Uterus (tissue), 4 donors: ENCODE results near the gene HCN1. TPM values are rescaled to one million over a fixed set of nuclear protein-coding genes. Genes with fewer than 3 reads are reported as not detected.

Experiments used
- DNase-seq, 2 donors: peaks; one replicate each; pipeline ENCODE4 v3.0.0-alpha.2; 2019 to 2020
- H3K27ac ChIP-seq, 2 donors: fragments of 200-600 bp; sonication (generic); 1 replicate in 1 of 2; 2 replicates in 1 of 2; pipeline ENCODE4 v1.5.1; 2016 to 2018
- H3K27me3 ChIP-seq, 2 donors: fragments of 200-600 bp; sonication (generic); one replicate each; pipeline ENCODE4 v1.5.1; 2018 to 2019; ENCODE audit warnings: control low read depth in 1 of 2
- H3K36me3 ChIP-seq, 2 donors: fragments of 200-600 bp; sonication (generic); one replicate each; pipeline ENCODE4 v1.5.1; 2019; ENCODE audit warnings: control low read depth in 1 of 2
- H3K4me1 ChIP-seq, 2 donors: fragments of 200-600 bp; sonication (generic); one replicate each; pipeline ENCODE4 v1.5.1; 2018 to 2019; ENCODE audit warnings: control low read depth in 1 of 2
- H3K4me3 ChIP-seq, 2 donors: fragments of 200-600 bp; sonication (generic); 1 replicate in 1 of 2; 2 replicates in 1 of 2; pipeline ENCODE4 v1.5.1; 2018 to 2019; ENCODE audit warnings: mild to moderate bottlenecking in 1 of 2
- H3K9me3 ChIP-seq, 2 donors: fragments of 200-600 bp; sonication (generic); one replicate each; pipeline ENCODE4 v1.5.1; 2019; ENCODE audit warnings: control low read depth in 1 of 2
- CTCF ChIP-seq, 4 experiments: fragments of 200-600 bp in 2 of 4; fragments of 450-650 bp in 2 of 4; sonication (generic) in 2 of 4; IDR thresholded peaks; one replicate each; pipeline ENCODE4 v1.5.1; 2016 to 2019; ENCODE audit warnings: antibody characterized with exemption in 4 of 4, mild to moderate bottlenecking in 2 of 4, moderate library complexity in 1 of 4
- POLR2A ChIP-seq, 2 donors: fragments of 450-650 bp; IDR thresholded peaks; one replicate each; pipeline ENCODE4 v1.6.1; 2016; ENCODE audit warnings: antibody characterized with exemption in 2 of 2, mild to moderate bottlenecking in 1 of 2, moderate library complexity in 1 of 2
- intact Hi-C: fragments of 100-400 bp; cut with DNase I; formaldehyde crosslinking; loops from one replicate; pipeline ENCODE4 v1.15.1; 2023; ENCODE audit warnings: low total_unique reads
- total RNA-seq, 4 donors: library from RNA; depleted of rRNA in 3 of 4; stranded (reverse); fragments of >200 nt in 3 of 4; gene quantifications; one replicate each; pipeline versions ENCODE4 v1.1.0 to v1.2.4, GENCODE V29; 2014 to 2023
- donor health status: DM: yes; HTN: yes; CAD: no.

The HCN1 gene
- total RNA-seq, 4 donors from 2014 or later: 0.07 TPM; not detected in 3

- H3K27me3 ChIP-seq: peaks cover 8 to 16% of the 10 kb centered on the region in 2 donors
- DNase-seq: no peak
These were observed 400 bp downstream of the HCN1 start for GRCh38 chr5:45695804-45696156.

GRCh38 chr5:45694971-45695803, 993 bp downstream of the HCN1 start:
- H3K27me3 ChIP-seq: peaks cover 8 to 16% of the 10 kb centered on the region in 2 donors
- peaks cover 0 to 12% of the 10 kb centered on the region in 2 donors for H3K4me1 ChIP-seq
- no peak for DNase-seq
- no peaks in the 10 kb centered on the region for H3K36me3 ChIP-seq
- intact Hi-C loops: no loop called here
- no peak overlapping the region for H3K27ac ChIP-seq
- H3K9me3 ChIP-seq: no peaks in the 10 kb centered on the region
- no peak overlapping the region for H3K4me3 ChIP-seq
- no peak for TF ChIP-seq POLR2A (IDR thresholded peaks at IDR 0.05)
- no peak for TF ChIP-seq CTCF (IDR thresholded peaks at IDR 0.05)

More at GRCh38 chr5:45695804-45696156, 400 bp downstream of the HCN1 start:
- TF ChIP-seq POLR2A (IDR thresholded peaks at IDR 0.05): no peak
- TF ChIP-seq CTCF (IDR thresholded peaks at IDR 0.05): no peak
- Histone ChIP-seq H3K36me3 (no peaks in the 10 kb centered on the region), H3K27ac (no peak overlapping the region), H3K4me1 (peaks cover 0 to 12% of the 10 kb centered on the region in 2 donors), H3K9me3 (no peaks in the 10 kb centered on the region), H3K4me3 (no peak overlapping the region)
- intact Hi-C loops: no loop called here

GRCh38 chr5:45694255-45694814, 1.8 kb downstream of the HCN1 start:
- no peak for DNase-seq
- no peak overlapping the region for H3K4me3 ChIP-seq
- H3K36me3 ChIP-seq: no peaks in the 10 kb centered on the region
- H3K9me3 ChIP-seq: no peaks in the 10 kb centered on the region
- intact Hi-C loops: no loop called here
- no peak overlapping the region for H3K27ac ChIP-seq
- peaks cover 0 to 12% of the 10 kb centered on the region in 2 donors for H3K4me1 ChIP-seq
- TF ChIP-seq POLR2A (IDR thresholded peaks at IDR 0.05): no peak
- no peak for TF ChIP-seq CTCF (IDR thresholded peaks at IDR 0.05)
- H3K27me3 ChIP-seq: peaks cover 8 to 16% of the 10 kb centered on the region in 2 donors

- no peaks in the 10 kb centered on the region for H3K36me3 ChIP-seq
- DNase-seq: no peak
- no peaks in the 10 kb centered on the region for H3K9me3 ChIP-seq
- peaks cover 0 to 12% of the 10 kb centered on the region in 2 donors for H3K4me1 ChIP-seq
- TF ChIP-seq CTCF (IDR thresholded peaks at IDR 0.05) (no peak), POLR2A (IDR thresholded peaks at IDR 0.05) (no peak)
- H3K27ac ChIP-seq: no peak overlapping the region
- no peak overlapping the region for H3K4me3 ChIP-seq
- H3K27me3 ChIP-seq: peaks cover 8 to 16% of the 10 kb centered on the region in 2 donors
- intact Hi-C loops: no loop called here
These were observed 3.7 kb downstream of the HCN1 start for GRCh38 chr5:45692481-45692880.

- TF ChIP-seq POLR2A (IDR thresholded peaks at IDR 0.05) (no peak), CTCF (IDR thresholded peaks at IDR 0.05) (no peak)
- Histone ChIP-seq H3K36me3 (no peaks in the 10 kb centered on the region), H3K27me3 (peaks cover 8 to 16% of the 10 kb centered on the region in 2 donors), H3K9me3 (no peaks in the 10 kb centered on the region), H3K27ac (no peak overlapping the region), H3K4me1 (peaks cover 0 to 12% of the 10 kb centered on the region in 2 donors), H3K4me3 (no peak overlapping the region)
- intact Hi-C loops: no loop called here
- DNase-seq: no peak
These were observed 4.5 kb downstream of the HCN1 start for GRCh38 chr5:45691656-45692055.
